Measurements from ENCODE around the gene GIMAP5.

Gene GIMAP5

DNA sequence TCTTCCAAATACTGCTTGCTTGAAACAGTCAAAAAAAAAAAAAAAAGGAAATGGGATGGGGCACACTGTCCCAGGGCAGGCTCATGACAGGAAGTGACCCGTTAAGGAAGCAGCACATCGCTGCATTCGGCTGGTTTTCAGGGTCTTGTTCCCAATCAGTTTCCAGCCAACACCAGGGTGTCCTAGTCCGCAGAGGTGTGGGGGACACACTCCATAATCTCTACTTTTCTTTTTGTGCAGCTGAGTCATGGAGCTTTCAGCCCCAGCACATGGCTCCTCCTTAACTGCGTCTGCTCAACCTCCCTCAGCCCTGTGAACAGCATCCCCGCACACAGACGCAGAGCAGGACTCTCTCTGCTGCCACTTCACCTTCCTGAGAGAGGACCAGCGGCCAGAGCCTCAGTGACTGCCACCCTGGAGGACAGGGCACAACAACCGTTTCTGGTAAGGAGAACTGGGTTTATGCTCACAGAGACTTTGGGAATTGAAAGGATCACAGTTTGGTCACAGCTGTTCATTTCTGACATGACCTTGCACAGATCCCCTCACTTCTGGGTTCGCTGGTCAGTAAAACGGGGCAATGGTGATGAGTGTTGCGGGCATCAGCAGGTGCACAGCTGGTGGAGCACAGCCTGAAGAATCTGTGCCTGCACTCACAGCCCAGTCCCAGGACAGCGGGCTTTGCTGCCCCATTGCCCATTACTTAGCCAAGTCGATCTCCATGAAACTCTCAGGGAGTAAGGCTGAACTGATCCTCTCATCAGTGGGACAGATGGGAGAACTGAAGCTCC lies at the start of gene GIMAP5:
TSS of gene GIMAP5 (plus strand) at position 154 of the 791 bp plus-strand sequence. CDS start 3,467 bp downstream, outside the sequence.
- DNase-seq: no peak

DNA sequence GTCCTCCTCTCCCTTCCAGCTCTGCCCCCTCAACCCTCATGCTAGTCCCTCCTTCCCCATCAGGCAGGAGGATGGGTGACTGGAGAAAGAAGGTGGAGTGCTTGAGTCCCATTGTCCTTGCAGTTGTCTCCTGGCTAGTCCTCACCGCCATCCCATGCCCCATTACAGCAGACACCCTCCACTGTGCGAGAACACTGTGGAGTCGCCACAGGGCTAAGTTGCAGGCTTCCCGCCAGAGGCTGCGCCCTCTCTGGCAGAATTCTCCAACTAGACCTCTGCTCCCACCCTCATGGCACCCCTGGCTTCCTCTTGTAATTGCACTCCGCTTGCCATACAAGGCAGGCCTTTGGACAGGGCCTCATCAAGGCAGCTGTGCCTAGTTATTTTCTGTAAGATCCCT lies 48.6 kb upstream of the GIMAP5 start:
- DNase-seq: no peak

DNA sequence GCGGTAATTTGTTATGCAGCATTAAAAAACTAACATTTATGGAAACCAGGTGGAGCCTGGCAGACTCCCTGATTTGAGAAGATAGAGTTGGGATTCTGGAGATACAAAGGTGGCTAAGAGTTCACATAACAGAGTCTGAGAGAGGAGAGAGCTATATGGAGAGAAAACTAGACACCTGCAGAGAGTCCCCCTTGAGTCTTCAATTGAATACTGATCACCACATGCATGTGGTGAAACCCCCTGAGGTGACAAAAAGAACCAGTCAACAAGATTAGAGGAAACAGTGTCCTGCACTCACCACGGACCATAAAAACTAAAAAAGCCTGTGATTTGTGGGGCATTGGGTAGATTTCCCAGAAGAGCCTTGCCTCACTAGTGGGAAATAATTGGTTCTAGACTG lies 41.6 kb upstream of the GIMAP5 start:
- DNase-seq: no peak

DNA sequence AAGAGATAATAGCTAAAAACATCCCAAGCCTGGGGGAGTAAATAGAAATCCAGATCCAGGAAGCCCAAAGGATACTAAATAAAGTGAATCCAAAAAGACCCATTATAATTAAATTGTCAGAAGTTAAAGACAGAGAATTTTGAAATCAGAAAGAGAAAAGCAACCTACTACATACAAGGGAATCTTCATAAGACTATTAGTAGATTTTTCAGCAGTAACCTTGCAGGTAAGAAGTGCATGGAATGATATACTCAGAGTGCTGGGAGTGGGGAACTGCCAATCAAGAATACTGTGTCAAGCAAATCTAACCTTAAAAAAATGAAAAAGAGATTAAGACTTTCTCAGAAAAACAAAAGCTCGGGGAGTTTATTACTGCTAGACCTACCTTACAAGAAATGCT lies 34.0 kb upstream of the GIMAP5 start:
- no peak for DNase-seq

DNA sequence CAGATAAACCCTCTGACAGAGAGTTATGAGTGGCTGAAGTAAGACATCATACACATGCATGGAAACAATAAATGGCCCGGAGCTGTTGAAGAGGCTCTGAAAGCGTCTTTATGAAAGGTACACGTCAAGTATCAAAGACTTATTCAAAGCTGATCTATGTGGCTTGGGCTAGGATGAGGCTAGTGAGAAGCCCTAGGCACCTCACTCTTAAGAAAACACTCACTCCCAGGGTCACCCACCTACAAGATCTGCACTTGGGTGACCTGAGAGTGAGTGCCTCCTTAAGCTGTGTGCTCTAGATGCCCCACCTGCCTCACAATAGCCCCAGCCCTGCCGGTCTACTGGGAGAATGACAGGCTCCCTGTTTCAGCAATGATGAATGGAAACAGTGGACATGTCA lies 21.9 kb upstream of the GIMAP5 start:
- no peak for DNase-seq

DNA sequence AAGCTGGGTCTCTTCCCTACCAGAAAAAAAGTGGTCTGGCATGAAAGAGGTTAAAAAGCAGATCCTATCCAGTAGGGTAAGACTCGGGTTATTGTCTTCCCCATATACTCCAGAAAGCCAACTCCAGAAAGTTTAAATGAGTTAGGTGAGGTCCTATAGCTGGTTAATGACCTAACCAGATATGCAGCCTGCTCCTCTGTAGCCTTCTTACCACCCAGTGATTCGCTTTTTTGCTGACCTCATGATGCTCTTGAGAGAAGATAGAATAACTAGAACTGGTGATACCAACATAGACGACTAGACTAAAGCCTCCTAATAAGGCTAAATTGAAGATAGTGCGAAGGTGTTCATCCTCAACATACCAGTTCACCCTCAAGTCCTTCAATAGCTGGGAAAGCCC lies 21.5 kb upstream of the GIMAP5 start:
- DNase-seq: no peak

DNA sequence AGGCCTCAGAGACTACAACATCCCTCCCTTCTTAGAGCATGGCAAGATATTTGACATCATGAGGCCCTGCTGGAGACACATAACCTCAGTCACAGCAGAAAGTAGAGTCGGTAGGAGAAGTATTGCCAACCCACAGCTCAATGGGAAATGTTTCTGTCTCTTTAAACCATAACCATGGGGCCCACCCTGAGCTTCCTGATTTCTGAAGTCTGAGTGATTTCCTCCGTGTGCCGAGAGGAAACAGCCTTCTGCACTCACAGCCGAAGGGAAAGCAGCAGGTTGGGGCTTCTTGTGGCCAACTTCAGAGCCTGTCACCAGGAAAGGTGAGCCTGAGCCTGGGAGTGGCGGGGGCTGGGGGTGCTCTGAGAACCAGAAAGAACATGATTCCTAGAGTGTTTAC lies 20.9 kb upstream of the GIMAP5 start, which contains the start of gene GIMAP1:
TSS of gene GIMAP1 (plus strand) at position 246 of the 400 bp plus-strand sequence. CDS start 2,435 bp downstream, outside the sequence.
- DNase-seq: no peak

DNA sequence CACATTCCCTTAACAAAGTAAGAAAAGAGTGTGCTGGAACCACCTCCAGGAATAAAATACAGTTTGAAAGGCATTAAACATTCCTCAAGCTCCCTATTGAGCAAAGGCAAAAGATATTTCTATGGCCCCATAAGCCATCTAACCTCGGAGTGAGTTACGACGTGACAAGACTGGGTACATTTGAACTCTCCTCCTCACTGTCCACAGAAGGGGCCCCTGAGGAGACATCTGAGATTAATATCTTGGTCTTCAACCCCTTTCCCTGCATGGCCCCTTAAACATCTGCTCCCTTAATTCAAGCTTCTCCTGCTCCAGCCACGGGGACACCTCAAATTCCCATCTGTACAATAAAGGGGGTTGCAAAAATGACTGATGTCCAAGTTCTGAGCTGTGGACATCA lies 20.3 kb upstream of the GIMAP5 start:
- DNase-seq: no peak

DNA sequence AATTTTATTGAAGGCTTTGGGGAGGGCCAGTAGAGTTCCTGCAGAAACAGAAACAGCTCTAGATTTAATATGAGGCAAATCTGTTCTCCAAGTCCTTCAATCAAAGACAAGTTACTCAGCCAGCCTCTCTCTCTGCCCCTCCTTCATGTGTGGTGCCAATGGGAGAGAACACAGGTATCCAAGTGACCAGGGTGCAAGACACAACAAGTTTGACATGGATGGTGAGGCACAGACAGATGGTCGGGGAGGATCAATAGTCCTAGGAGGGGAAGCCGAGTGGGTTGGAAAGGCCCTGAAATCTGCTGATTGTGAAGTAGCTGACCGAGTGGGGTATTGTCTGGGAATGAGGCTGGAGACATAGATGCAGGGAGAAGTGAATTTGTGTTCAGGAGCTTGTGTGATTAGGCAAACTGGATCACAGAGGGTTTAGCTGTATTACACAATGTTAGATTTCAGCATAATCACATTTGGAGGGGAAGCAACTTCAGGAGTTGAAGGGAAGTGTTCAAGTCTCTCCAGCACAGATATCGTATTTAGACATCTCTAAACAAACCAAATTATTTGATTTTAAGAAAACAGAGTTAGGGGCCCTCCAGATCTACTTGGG lies 19.3 kb upstream of the GIMAP5 start:
- DNase-seq: no peak

DNA sequence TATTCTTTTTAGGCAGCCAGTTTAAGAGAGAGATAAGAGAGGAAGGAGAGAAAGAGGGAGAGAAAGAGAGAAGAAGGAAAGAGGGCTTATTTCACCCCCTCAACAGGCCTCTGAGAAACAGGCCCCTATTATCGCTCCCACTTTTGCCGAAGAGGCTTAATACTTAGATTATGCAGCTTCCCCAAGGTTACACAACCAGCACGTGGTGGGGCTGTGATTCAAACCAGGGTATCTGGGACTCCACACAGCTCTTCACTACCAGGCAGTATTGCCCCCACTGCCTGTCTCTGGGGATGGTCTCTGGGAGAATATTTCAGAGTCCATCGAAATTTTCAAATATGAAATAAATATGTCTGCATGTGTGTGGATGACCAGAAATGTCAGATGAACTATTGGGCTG lies 17.8 kb upstream of the GIMAP5 start:
- no peak for DNase-seq

DNA sequence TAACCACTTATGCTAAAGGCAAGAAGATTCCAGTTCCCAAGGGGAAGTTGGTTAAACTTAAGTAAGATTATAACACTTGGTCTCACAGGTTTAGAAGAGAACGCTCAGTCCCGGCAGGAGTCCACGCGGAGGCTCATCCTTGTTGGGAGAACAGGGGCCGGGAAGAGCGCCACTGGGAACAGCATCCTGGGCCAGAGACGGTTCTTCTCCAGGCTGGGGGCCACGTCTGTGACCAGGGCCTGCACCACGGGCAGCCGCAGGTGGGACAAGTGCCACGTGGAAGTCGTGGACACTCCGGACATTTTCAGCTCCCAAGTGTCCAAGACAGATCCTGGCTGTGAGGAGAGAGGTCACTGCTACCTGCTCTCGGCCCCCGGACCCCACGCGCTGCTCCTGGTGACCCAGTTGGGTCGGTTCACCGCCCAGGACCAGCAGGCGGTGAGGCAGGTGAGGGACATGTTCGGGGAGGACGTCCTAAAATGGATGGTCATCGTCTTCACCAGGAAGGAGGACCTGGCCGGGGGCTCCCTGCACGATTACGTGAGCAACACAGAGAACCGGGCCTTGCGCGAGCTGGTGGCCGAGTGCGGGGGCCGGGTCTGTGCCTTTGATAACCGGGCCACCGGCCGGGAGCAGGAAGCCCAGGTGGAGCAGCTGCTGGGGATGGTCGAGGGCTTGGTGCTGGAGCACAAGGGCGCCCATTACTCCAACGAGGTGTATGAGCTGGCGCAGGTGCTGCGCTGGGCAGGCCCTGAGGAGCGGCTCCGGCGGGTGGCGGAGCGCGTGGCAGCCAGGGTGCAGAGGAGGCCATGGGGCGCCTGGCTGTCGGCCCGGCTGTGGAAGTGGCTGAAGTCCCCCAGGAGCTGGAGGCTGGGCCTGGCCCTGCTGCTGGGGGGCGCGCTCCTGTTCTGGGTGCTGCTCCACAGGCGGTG lies 17.0 kb upstream of the GIMAP5 start:
- no peak for DNase-seq

DNA sequence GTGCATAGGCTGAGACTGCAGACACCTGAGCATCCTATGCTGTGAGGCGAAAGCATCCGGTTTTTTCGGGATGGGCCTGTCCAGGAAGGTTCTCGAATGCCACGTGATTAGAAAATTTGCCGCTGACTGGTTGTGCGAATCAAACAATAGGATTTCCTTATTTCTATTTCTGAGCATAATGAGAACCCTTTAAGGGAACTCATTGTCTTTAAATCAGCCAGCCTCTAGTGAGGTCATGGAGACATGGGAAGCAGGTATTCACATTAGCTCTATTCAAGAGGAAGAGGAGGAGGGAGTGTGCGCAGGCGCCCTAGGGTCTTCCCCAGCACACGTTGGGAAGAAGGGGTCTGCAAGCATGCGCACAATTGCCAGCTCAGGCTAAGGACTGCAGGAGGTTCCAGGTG lies 15.2 kb upstream of the GIMAP5 start:
- no peak for DNase-seq

DNA sequence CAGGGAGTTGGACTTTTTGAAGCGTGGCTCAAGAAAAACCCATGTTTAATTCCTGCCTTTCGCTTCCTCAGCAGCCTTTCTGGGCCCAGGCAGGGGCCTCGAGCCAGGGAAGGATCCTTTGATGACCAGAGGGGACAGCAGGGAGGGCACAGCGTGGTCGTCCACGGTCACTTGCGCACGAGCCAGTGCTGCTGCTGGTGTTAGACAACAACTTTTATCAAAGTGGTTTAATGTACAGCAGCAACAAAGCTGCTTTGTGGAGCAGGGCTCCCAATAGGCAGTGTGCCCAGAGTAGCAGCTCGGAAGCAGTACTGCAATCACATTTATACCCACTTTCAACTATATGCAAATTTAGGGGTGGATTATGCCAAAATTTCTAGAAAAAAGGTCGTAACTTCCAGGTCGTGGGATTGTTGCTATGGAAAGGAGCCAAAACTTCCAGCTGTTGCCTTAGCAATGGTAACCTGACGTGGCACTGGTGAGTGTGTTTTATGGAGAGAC lies 14.7 kb upstream of the GIMAP5 start:
- no peak for DNase-seq

DNA sequence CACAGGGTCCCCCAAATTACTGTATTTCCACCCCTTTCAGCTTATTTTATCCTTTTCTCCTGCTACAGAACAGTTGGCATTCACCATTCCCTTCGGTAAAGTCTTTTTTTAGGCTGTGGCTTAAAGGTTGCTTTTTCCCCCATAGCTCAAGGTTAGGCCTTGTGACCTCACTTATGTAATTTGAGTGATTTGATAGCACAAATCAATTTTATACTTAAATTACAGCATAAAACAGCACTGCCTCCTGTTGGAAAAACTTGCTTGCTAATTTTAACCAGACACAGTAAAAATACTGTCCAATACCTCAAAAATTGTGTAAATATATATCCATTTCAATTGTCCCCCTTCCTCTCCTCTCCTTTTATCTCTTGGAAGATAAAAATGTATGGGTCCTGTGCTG lies 13.8 kb upstream of the GIMAP5 start:
- no peak for DNase-seq

DNA sequence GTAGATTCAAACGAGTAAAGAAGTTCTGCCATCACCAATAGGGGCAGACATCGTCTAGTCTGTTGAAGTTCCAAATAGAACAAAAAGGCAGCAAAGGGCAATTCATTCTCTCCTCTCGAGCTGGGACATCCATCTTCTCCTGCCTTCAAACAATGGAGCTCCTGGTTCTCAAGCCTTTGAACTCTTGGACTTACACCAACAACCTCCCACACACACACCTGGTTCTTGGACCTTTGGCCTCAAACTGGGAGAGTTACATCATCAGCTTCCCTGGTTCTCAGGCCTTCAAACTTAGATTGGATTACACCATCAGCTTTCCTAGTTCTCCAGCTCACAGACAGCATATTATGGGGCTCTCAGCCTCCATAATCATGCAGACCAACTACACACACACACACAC lies 9.8 kb upstream of the GIMAP5 start:
- peak; percentile 45 for DNase-seq

DNA sequence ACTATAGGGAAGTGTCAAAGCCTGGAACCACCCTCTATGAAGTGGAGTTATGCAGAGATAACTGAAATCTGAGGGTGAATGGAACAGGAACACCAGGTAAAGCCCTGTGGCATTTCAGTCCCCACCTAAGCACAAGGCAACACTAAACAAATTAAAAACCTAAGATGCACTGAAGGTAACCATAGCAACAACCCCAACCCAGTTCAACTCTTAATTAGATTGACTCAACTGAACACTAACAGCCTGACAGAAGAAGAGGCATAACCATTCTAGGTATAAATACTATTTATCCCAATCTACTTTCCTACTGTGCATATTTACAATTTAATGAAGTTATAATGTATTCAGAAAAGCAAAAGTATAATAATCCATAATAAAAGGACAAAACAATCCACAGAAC lies 9.2 kb upstream of the GIMAP5 start:
- no peak for DNase-seq

DNA sequence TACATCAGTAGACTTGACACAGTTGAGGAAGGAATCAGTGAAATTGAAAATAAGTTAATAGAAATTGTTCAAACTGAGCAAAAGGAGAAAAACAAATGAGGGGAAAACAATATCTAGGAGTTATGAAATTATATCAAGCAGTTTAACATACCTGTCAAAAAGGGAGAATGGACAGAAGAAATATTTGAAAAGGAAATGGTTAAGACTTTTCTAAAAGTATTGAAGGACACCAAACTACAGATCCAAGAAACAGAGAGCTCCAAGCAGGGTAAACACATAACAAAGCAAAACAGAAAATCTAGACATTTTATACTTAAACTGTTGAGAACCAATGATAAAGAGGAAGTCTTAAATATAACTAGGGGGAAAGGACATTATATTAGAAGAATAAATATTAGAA lies 8.6 kb upstream of the GIMAP5 start:
- DNase-seq: no peak

DNA sequence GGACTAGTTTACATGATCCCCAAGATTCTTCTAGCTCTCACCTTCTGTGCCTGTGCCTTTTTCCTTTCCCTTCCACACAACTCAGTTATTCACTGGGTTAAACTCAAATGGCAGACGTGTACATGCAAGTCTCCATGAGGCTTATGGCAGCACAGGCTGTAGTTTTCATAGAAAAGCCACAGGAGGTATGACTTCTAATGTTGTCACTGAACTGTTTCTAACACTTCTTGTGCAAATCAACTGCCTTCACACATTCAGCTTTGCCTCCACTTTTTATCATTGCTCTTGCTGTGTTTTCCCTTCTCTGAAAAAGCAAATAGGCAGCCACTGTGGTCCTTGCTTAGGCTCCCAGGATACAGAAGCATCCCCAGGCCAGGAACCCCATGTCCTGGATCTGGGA lies 5.3 kb upstream of the GIMAP5 start:
- no peak for DNase-seq

DNA sequence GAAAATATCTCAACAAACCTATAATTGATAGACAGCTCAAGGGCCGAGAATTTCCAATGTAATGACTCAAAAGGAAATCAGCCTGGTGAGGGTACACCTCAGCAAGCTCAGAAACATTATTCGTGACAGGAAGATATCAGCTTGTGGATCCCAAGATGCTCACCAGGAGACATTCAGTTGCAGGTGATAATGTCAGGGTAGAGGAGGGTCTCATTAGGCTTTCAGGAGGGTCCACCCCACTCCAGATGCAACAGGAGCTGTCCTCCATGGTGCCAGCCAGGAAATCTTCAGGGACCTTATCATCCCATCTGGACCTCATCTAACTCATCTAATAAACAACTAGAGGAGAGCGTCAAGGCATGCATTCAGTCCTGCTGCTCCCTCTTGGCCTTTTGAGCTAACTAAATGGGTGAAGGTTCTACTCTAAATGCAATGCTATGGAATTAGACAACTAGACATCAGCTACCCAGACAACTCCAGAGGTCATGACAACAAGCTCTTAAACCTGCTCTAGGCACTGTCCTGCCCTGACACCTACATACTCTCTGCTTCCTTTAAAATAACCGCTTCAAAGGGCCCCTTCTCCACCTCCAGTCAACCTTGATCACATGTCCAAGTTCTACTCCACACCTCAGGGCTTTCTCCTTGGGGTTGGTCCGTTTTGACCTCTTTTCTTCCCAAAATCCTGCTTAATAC lies 4.3 kb upstream of the GIMAP5 start:
- no peak for DNase-seq

DNA sequence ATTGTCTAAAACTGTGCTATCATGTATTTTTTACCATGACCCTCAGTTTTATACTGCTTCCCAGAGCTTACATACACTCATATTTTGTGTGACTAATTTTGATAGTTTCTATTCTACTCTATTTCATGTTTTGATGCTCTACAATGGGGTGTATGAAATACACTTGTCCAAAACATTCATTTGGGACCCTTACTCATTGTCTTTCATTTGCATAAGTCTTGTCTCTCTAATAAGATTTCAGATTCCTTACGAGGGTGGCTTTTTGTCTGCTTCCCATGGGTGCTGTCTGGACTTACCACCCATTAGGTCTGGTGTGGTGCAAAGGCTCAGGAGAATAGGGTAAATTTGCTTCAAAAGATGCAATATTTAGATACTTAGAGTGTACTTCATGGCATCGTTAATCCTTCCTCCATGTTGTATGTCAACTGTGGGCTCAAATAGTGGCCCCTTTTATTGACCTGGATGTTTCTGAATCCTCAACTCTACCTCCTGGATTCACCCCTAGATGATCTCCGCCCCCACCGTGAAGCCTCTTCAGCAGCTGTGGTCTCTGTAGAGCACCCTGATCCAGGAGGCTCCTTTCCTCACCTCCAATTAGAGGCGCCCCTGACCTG lies 3.6 kb upstream of the GIMAP5 start:
- DNase-seq: no peak

DNA sequence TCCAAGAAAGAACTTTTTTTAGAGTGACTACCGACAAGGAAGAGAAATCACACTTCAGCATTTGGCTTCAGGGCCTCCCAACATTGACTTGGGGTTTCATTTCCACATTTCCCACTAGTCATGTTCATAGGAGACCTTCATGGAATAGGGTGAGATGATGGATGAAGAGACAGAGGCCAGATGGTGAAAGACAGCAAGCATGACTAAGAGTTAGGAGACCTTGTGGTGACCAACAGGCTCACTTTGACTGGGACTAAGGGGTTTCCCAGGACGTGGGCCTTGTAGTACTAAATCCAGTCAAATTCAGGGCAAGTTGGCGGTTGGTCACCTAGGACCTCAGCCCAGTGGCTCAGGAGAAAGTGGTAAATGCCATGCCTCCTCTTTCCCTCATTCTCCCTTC lies 3.0 kb upstream of the GIMAP5 start:
- no peak for DNase-seq

All from DMS53 (cell line).